K562 treated with DMSO at 1 percent for 24 hours (cell line): ENCODE measurements around the gene FIBCD1. TPM values are rescaled to one million over a fixed set of nuclear protein-coding genes. Genes with fewer than 3 reads are reported as not detected.

Experiments
- total RNA-seq: library from RNA; unstranded; fragments of 300-600 nt; gene quantifications from 2 replicates; pipeline ENCODE4 v1.2.3, GENCODE V29; 2022; ENCODE audit warnings: low read depth; ENCODE audit not compliant: insufficient read depth

Gene FIBCD1
- 0.21 TPM in 1 of 2 replicates, not detected in the other for total RNA-seq

DNA sequence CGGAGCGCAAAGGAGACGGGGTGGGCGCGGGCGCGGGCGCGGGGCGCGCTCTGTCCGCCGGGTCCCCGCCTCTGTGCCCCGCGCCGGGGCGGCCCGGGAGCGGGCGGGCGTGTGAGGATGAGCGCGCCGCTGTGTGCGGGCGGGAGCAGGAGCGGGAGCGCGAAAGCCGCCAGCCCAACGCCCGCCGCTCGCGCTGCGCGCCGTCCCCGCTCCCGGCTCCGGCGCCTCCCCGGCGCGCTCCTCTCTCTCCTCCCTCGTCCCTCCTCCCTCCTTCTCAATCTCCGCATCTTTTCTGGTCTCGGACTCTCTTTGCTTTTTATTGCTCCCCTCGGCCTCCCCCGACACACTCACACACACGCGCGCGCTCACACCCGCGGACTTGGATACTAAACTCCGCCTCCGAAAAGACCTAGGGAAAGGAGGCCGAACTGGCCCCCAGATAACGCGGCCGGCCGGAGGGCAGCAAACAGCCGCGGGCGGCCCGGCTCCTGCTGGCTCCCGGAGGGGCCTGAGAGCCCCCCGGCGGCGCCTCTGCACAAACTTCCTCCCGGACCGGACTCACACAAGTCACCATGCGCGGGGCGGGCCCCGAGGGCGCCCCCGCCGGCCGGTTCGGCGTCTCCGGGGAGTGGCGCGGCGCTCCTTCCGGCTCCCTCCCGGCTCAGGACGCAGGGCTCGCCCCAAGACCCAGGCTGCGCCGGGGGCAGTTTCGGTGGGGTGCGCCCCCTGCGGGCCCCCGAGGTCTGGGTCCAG is at the start of gene FIBCD1:
Gene FIBCD1 (minus strand): TSS at position 596 of the 753 bp plus-strand sequence. CDS start 640 bp downstream, outside the sequence.

GRCh38 chr9:130896233-130897014 is 42.6 kb downstream of the FIBCD1 start, which contains the start of gene QRFP:
TSS of gene QRFP (minus strand) at chr9:130896812. CDS start at chr9:130893838, 2,974 bp downstream.

Other genes with a start within 250 kb of the FIBCD1 start
- gene EXOSC2, start 245.5 kb downstream of the FIBCD1 start, total RNA-seq: 21.5 and 24.0 TPM in 2 replicates
- 120 and 121 TPM in 2 replicates for gene ABL1, start 104.0 kb downstream of the FIBCD1 start, total RNA-seq
- gene QRFP, start 42.4 kb downstream of the FIBCD1 start, total RNA-seq: 0.81 and 0.89 TPM in 2 replicates
- 0.07 TPM in 1 of 2 replicates, not detected in the other for gene LAMC3, start 69.9 kb upstream of the FIBCD1 start, total RNA-seq
- gene AIF1L, start 157.3 kb upstream of the FIBCD1 start, total RNA-seq: 1.8 and 1.9 TPM in 2 replicates
- gene NUP214, start 186.3 kb upstream of the FIBCD1 start, total RNA-seq: 174 and 179 TPM in 2 replicates